K562 (cell line): Measurements from ENCODE around the gene AHI1. TPM values are rescaled to one million over a fixed set of nuclear protein-coding genes. Genes with fewer than 3 reads are reported as not detected.
A peak's percentile ranks its signal among the peaks of the same experiment; 100 is the strongest.

Experiments used
- ATAC-seq: fragments of 200-7000 bp; cut with Tn5 transposase; 3 replicates; pipeline ENCODE4 v1.9.1; 2020; ENCODE audit warnings: moderate library complexity
- BruUV-seq: library from RNA; stranded (reverse); fragments of 400-500 nt; replicated peaks from 2 replicates; lab custom pipeline; 2021; lab: Mats Ljungman, UMichigan
- CTCF ChIA-PET: fragments of 300-600 bp; formaldehyde crosslinking; extraction: SDS; loops from one replicate; lab custom pipeline; 2021; ENCODE audit warnings: low intra/inter-chr PET ratio; lab: Yijun Ruan, JAX
- POLR2A ChIA-PET: fragments of 300-600, 350-650 bp; sonication (Branson Sonifier 250); formaldehyde crosslinking; extraction: SDS; loops from one replicate; lab custom pipeline; 2021; ENCODE audit warnings: antibody characterized with exemption, inconsistent platforms; lab: Yijun Ruan, JAX
- DNase-seq, 4 experiments: peaks; one replicate each; pipeline versions ENCODE4 v3.0.0 to v3.0.0-alpha.2; 2011 to 2018; ENCODE audit warnings: low spot score in 3 of 4, mixed read lengths in 3 of 4; ENCODE audit errors: extremely low read depth in 1 of 4
- FAIRE-seq: peaks from 2 replicates; lab custom pipeline; 2011; peaks lifted over from hg19 to GRCh38; lab: Jason Lieb, UNC
- H2AFZ ChIP-seq: 2 replicates; pipeline ENCODE4 v1.6.0; 2011; ENCODE audit warnings: low read depth, low read length, control low read depth, inconsistent platforms
- H3K27ac ChIP-seq: fragments of 200-600 bp; 3 replicates; pipeline ENCODE4 v1.8.0; 2011; ENCODE audit warnings: low read depth, mild to moderate bottlenecking, control low read depth, inconsistent platforms, low read length, moderate library complexity, mixed read lengths; ENCODE audit errors: extremely low read depth
- H3K27me3 ChIP-seq, 2 experiments: fragments of 300-600 bp in 1 of 2; 2 replicates in 1 of 2; 3 replicates in 1 of 2; pipeline versions ENCODE4 v1.6.0 to v1.8.0; 2011; ENCODE audit warnings: inconsistent platforms in 2 of 2, low read length in 2 of 2, mild to moderate bottlenecking in 1 of 2, mixed read lengths in 1 of 2, moderate library complexity in 1 of 2; ENCODE audit not compliant: control insufficient read depth in 2 of 2, insufficient read depth in 2 of 2
- H3K36me3 ChIP-seq: fragments of 300-600 bp; 3 replicates; pipeline ENCODE4 v1.8.0; 2011; ENCODE audit warnings: mild to moderate bottlenecking, low read length, inconsistent platforms; ENCODE audit not compliant: control insufficient read depth, insufficient read depth
- H3K4me1 ChIP-seq, 2 experiments: fragments of 200-600 bp in 1 of 2; replicated peaks in 1 of 2; 2 replicates in 1 of 2; 3 replicates in 1 of 2; pipeline versions ENCODE4 v1.5.1 to v1.8.0; 2011; ENCODE audit warnings: inconsistent platforms in 2 of 2, low read length in 2 of 2, mild to moderate bottlenecking in 1 of 2, mixed read lengths in 1 of 2, moderate library complexity in 1 of 2; ENCODE audit not compliant: control insufficient read depth in 2 of 2, insufficient read depth in 2 of 2
- H3K4me2 ChIP-seq: 2 replicates; pipeline ENCODE4 v1.6.1; 2011; ENCODE audit warnings: low read length, control low read depth, inconsistent platforms, mixed read lengths; ENCODE audit not compliant: insufficient read depth
- H3K4me3 ChIP-seq: fragments of 200-600 bp; sonication (generic), shearing (Covaris generic); 2 replicates; pipeline ENCODE4 v1.5.1; 2016; ENCODE audit warnings: control low read depth, inconsistent platforms
- H3K79me2 ChIP-seq: fragments of 200-600 bp; 3 replicates; pipeline ENCODE4 v1.8.0; 2011; ENCODE audit warnings: low read length, inconsistent platforms; ENCODE audit not compliant: control insufficient read depth, insufficient read depth
- H3K9ac ChIP-seq, 2 experiments: 2 replicates each; pipeline versions ENCODE4 v1.6.0 to v1.6.1; 2011; ENCODE audit warnings: low read depth in 2 of 2, low read length in 2 of 2, control low read depth in 1 of 2, inconsistent platforms in 1 of 2, mild to moderate bottlenecking in 1 of 2, mixed read lengths in 1 of 2; ENCODE audit not compliant: insufficient read depth in 1 of 2
- H3K9me1 ChIP-seq: one replicate; pipeline ENCODE4 v1.6.0; 2011; ENCODE audit warnings: inconsistent platforms, mild to moderate bottlenecking, low read length, moderate library complexity; ENCODE audit not compliant: control insufficient read depth, insufficient read depth
- H3K9me3 ChIP-seq: replicated peaks from 2 replicates; pipeline ENCODE4 v1.5.1; 2011; ENCODE audit warnings: low read depth, low read length, inconsistent platforms; ENCODE audit not compliant: control insufficient read depth, insufficient read depth
- H4K20me1 ChIP-seq: replicated peaks from 2 replicates; pipeline ENCODE4 v1.6.1; 2011; ENCODE audit warnings: low read length, inconsistent platforms, mixed read lengths; ENCODE audit not compliant: control insufficient read depth, insufficient read depth
- CXXC5 ChIP-seq: fragments of 250-450 bp; sonication (Bioruptor Pico); IDR thresholded peaks from 2 replicates; pipeline ENCODE4 v1.8.0; 2022; ENCODE audit warnings: inconsistent platforms, mild to moderate bottlenecking, moderate library complexity
- DMBX1 ChIP-seq: fragments of 250-450 bp; sonication (Bioruptor Pico); IDR thresholded peaks from 2 replicates; pipeline ENCODE4 v1.8.0; 2022; ENCODE audit warnings: inconsistent platforms, mild to moderate bottlenecking, moderate library complexity, borderline replicate concordance
- FOXM1 ChIP-seq, 2 experiments: fragments of 450-650 bp in 1 of 2; sonication (generic) in 1 of 2; formaldehyde crosslinking in 1 of 2; IDR thresholded peaks; 2 replicates each; pipeline versions ENCODE4 v1.6.1 to v1.9.0; 2017 to 2022; ENCODE audit warnings: low read depth in 2 of 2, mild to moderate bottlenecking in 2 of 2, missing genetic modification reagents in 1 of 2, moderate library complexity in 1 of 2
- ID3 ChIP-seq, 2 experiments: fragments of 250-450 bp in 1 of 2; fragments of 450-650 bp in 1 of 2; sonication (Bioruptor Pico) in 1 of 2; IDR thresholded peaks; 2 replicates each; pipeline versions ENCODE4 v1.6.1 to v1.8.0; 2016 to 2021; ENCODE audit warnings: mild to moderate bottlenecking in 2 of 2, moderate library complexity in 2 of 2, missing compliant biosample characterization in 1 of 2, missing genetic modification characterization in 1 of 2
- JUND ChIP-seq, 2 experiments: IDR thresholded peaks; 2 replicates in 1 of 2; 3 replicates in 1 of 2; pipeline ENCODE4 v1.6.1; 2011; ENCODE audit warnings: borderline replicate concordance in 2 of 2, low read depth in 2 of 2, low read length in 2 of 2, improper control_type of control experiment in 1 of 2, missing biosample characterization in 1 of 2, missing genetic modification characterization in 1 of 2, missing genetic modification reagents in 1 of 2
- MTA2 ChIP-seq: fragments of 450-650 bp; IDR thresholded peaks from 2 replicates; pipeline ENCODE4 v1.6.1; 2016; ENCODE audit warnings: low read depth
- NCOR1 ChIP-seq: fragments of 450-650 bp; IDR thresholded peaks from 2 replicates; pipeline ENCODE4 v1.6.1; 2016; ENCODE audit warnings: mild to moderate bottlenecking, moderate library complexity
- NFIC ChIP-seq: fragments of 450-650 bp; IDR thresholded peaks from 2 replicates; pipeline ENCODE4 v1.6.1; 2017; ENCODE audit warnings: mild to moderate bottlenecking, inconsistent platforms
- NR1H2 ChIP-seq: sonication (generic); formaldehyde crosslinking; IDR thresholded peaks from 2 replicates; pipeline ENCODE4 v1.4.0; 2020; ENCODE audit warnings: mild to moderate bottlenecking, missing genetic modification reagents
- PML ChIP-seq: IDR thresholded peaks from 2 replicates; pipeline ENCODE4 v1.6.1; 2012; ENCODE audit warnings: low read length, inconsistent platforms
- SMARCA4 ChIP-seq: fragments of 450-650 bp; IDR thresholded peaks from 2 replicates; pipeline ENCODE4 v1.6.1; 2016
- TCF3 ChIP-seq: sonication (generic); formaldehyde crosslinking; IDR thresholded peaks from 2 replicates; pipeline ENCODE4 v1.4.0; 2020; ENCODE audit warnings: mild to moderate bottlenecking, missing genetic modification reagents
- TEAD4 ChIP-seq, 2 experiments: sonication (generic) in 1 of 2; formaldehyde crosslinking in 1 of 2; IDR thresholded peaks; 2 replicates each; pipeline versions ENCODE4 v1.6.1 to v1.8.0; 2012 to 2022; ENCODE audit warnings: borderline replicate concordance in 1 of 2, inconsistent platforms in 1 of 2, low read length in 1 of 2, mild to moderate bottlenecking in 1 of 2, missing genetic modification reagents in 1 of 2
- TFAP4 ChIP-seq: sonication (generic); formaldehyde crosslinking; IDR thresholded peaks from 2 replicates; pipeline ENCODE4 v1.8.0; 2022; ENCODE audit warnings: missing genetic modification reagents, mild to moderate bottlenecking, moderate library complexity, borderline replicate concordance
- TRIM24 ChIP-seq, 2 experiments: fragments of 450-650 bp; IDR thresholded peaks; 2 replicates each; pipeline ENCODE4 v1.6.1; 2016
- ZBTB34 ChIP-seq: fragments of 250-450 bp; sonication (Bioruptor Pico); IDR thresholded peaks from 2 replicates; pipeline ENCODE4 v1.8.0; 2021; ENCODE audit warnings: mild to moderate bottlenecking, moderate library complexity
- ZNF707 ChIP-seq: fragments of 250-450 bp; sonication (Bioruptor Pico); conservative IDR thresholded peaks from 2 replicates; pipeline ENCODE4 v1.8.0; 2022; ENCODE audit warnings: inconsistent platforms, mild to moderate bottlenecking, moderate library complexity
- ZNF766 ChIP-seq: fragments of 200-800 bp; sonication (Bioruptor generic); conservative IDR thresholded peaks from 2 replicates; pipeline ENCODE4 v1.6.1; 2016; ENCODE audit warnings: missing genetic modification characterization, missing compliant biosample characterization
- WGBS: fragments of 100-300 bp; shearing (Covaris generic); methylation state at CpG from one replicate; pipeline ENCODE4 v1.1.6; 2016; ENCODE audit warnings: low coverage, mixed read lengths; ENCODE audit not compliant: insufficient coverage; ENCODE audit errors: missing lambda C conversion rate; 5-methylcytosine and 5-hydroxymethylcytosine counted together
- in situ Hi-C: fragments of 300-500 bp; cut with MboI; formaldehyde crosslinking; loops from 4 replicates; pipeline ENCODE4 v1.15.0; 2018; ENCODE audit warnings: inconsistent platforms, mixed read lengths
- intact Hi-C: fragments of 100-400 bp; cut with micrococcal nuclease; formaldehyde crosslinking; loops from 2 replicates; pipeline ENCODE4 v1.14.2; 2022
- polyA plus RNA-seq, 8 experiments: library from polyadenylated mRNA; depleted of rRNA in 4 of 8; stranded (reverse) in 5 of 8; unstranded in 3 of 8; fragments of >200 nt; fragmentation: Nextera tagmentation in 2 of 8; fragmentation: Illumina TruSeq in 1 of 8; extraction: Ambion mirVana in 2 of 8; extraction: Trizol in 1 of 8; gene quantifications; 2 replicates each; pipeline versions ENCODE4 v1.2.1 to v1.2.3, GENCODE V29; 2011 to 2014; ENCODE audit warnings: inconsistent platforms in 1 of 8, missing spikeins in 1 of 8
- total RNA-seq, 7 experiments: library from RNA; depleted of rRNA in 6 of 7; stranded (reverse); fragments of >200 nt in 6 of 7; fragmentation: Illumina TruSeq in 2 of 7; extraction: Trizol in 2 of 7; gene quantifications; 2 replicates each; pipeline versions ENCODE4 v1.2.1 to v1.2.3, GENCODE V29; 2011 to 2021; ENCODE audit warnings: low replicate concordance in 1 of 7

Gene AHI1
- total and polyA plus RNA-seq, 9 of the 15 experiments (the other 6 are each of a cell fraction or from before 2014, with no cell fraction given), result 24.7 to 54.9 (median 32.2) TPM

GRCh38 chr6:135318738-135319469 is 178.6 kb downstream of the AHI1 start:
- ChIA-PET POLR2A (no interaction called here), CTCF (no interaction called here)
- H3K36me3 ChIP-seq, result peaks cover 9% of the 10 kb centered on the region; the same call in 1 of the 3 replicates
- no peak overlapping the region; a peak in 2 of 4 replicates for H3K9ac ChIP-seq
- BruUV-seq, result no TSS peak
- peak overlapping the region; percentile 4; the same call in 1 of the 2 replicates for H3K4me2 ChIP-seq
- intact Hi-C loops (no loop called here), in situ Hi-C loops (no loop called here)
- 90% methylated on average over 8 of the region's 8 CpGs for WGBS
- no peak overlapping the region for H3K4me3 ChIP-seq
- H2AFZ ChIP-seq, result no peak overlapping the region
- no peak for ATAC-seq
- no peaks in the 10 kb centered on the region; the same call in 2 of the 3 replicates for H3K79me2 ChIP-seq
- FAIRE-seq, result no peak
- H3K27ac ChIP-seq, result peak overlapping the region; percentile 91
- no peak for DNase-seq
- no peaks in the 10 kb centered on the region for H3K27me3 ChIP-seq
- H3K4me1 ChIP-seq, result peaks cover 24 to 60% of the 10 kb centered on the region in 2 experiments
- no peaks in the 10 kb centered on the region for H3K9me1 ChIP-seq
- H4K20me1 ChIP-seq, result no peaks in the 10 kb centered on the region
- H3K9me3 ChIP-seq, result no peaks in the 10 kb centered on the region
- TF ChIP-seq TRIM24 (IDR thresholded peaks at IDR 0.05) (peak; percentile 25 to 38; a peak in 1 of 4 replicates), NFIC (peak; percentile 22; the same call in 1 of the 2 replicates), NR1H2 (no peak), ZBTB34 (CRISPR knock-in tag) (no peak), ZNF707 (no peak), NCOR1 (peak; percentile 53; the same call in 1 of the 2 replicates), DMBX1 (CRISPR knock-in tag) (peak; percentile 71; the same call in 1 of the 2 replicates), PML (peak; percentile 85), TCF3 (CRISPR knock-in tag) (peak; percentile 43; the same call in 1 of the 2 replicates), MTA2 (peak; percentile 49; the same call in 1 of the 2 replicates), SMARCA4 (peak; percentile 56; the same call in 1 of the 2 replicates), FOXM1 (IDR thresholded peaks at IDR 0.05; ENCODE audit: low read depth) (peak; percentile 47; the same call in 1 of the 2 replicates), FOXM1 (CRISPR knock-in tag; IDR thresholded peaks at IDR 0.05; ENCODE audit: low read depth) (no peak), TEAD4 (IDR thresholded peaks at IDR 0.05; ENCODE audit: low read length) (peak; percentile 94), TEAD4 (CRISPR knock-in tag; IDR thresholded peaks at IDR 0.05; ENCODE audit: borderline replicate concordance) (no peak), ZNF766 (0 out of 2 replicates have a peak, but pooled peaks have one; percentile 16), JUND (IDR thresholded peaks at IDR 0.05; ENCODE audit: borderline replicate concordance, low read depth, low read length) (peak; percentile 35; the same call in 1 of the 2 replicates), JUND (tag; IDR thresholded peaks at IDR 0.05; ENCODE audit: borderline replicate concordance, low read depth, low read length) (no peak), CXXC5 (CRISPR knock-in tag) (peak; percentile 24; the same call in 1 of the 2 replicates), TFAP4 (CRISPR knock-in tag) (no peak), ID3 (CRISPR knock-in tag; IDR thresholded peaks at IDR 0.05) (no peak), ID3 (tag; IDR thresholded peaks at IDR 0.05) (peak; percentile 48)
